NCI-H69 (cell line): Measurements from ENCODE around the gene MYL6.
"Not testable (repeated sequence)": the region's sequence is repeated elsewhere in the genome, so short reads cannot be mapped to it uniquely, and the experiment has no call there.

ENCODE experiments used
- DNase-seq: peaks from one replicate; lab custom pipeline; 2025; lab: John Stamatoyannopoulos, UW

MYL6 gene

GRCh38 chr12:56156464-56157200, 1.5 kb upstream of the MYL6 start:
- not testable (repeated sequence) for DNase-seq

- peak; percentile 95 for DNase-seq
Observed at GRCh38 chr12:56157201-56158028, 744 bp upstream of the MYL6 start.

- peak; percentile 65 for DNase-seq
Observed at GRCh38 chr12:56158926-56159461, 835 bp downstream of the MYL6 start.

GRCh38 chr12:56159482-56160192, 1.5 kb downstream of the MYL6 start:
- no peak for DNase-seq

- DNase-seq = no peak
Observed at GRCh38 chr12:56160193-56160763, 2.1 kb downstream of the MYL6 start.

GRCh38 chr12:56160894-56161689, 2.9 kb downstream of the MYL6 start:
- no peak for DNase-seq

GRCh38 chr12:56161690-56162351, 3.7 kb downstream of the MYL6 start:
- DNase-seq = no peak

- no peak for DNase-seq
Observed at GRCh38 chr12:56162468-56163290, 4.5 kb downstream of the MYL6 start.

GRCh38 chr12:56163533-56164344, 5.6 kb downstream of the MYL6 start:
- DNase-seq = no peak

GRCh38 chr12:56164345-56164729, 6.2 kb downstream of the MYL6 start:
- DNase-seq = no peak

GRCh38 chr12:56165369-56165768, 7.2 kb downstream of the MYL6 start:
- DNase-seq = no peak

- DNase-seq = no peak
Observed at GRCh38 chr12:56169229-56169759, 11.1 kb downstream of the MYL6 start.

GRCh38 chr12:56172839-56173238, 14.7 kb downstream of the MYL6 start:
- DNase-seq = no peak

GRCh38 chr12:56178347-56178746, 20.2 kb downstream of the MYL6 start:
- no peak for DNase-seq

GRCh38 chr12:56186957-56187356, 28.8 kb downstream of the MYL6 start:
- no peak for DNase-seq

- DNase-seq = peak; percentile 46
Observed at GRCh38 chr12:56188131-56188777, 30.1 kb downstream of the MYL6 start.

GRCh38 chr12:56188778-56189098, 30.6 kb downstream of the MYL6 start:
- peak; percentile 73 for DNase-seq
